PC-3 (cell line): Measurements from ENCODE around the gene ABHD1.

Experiments used
- EZH2 ChIP-seq: fragments of 300-600 bp; sonication (generic); IDR thresholded peaks from one replicate; pipeline ENCODE4 v1.6.1; 2017; ENCODE audit warnings: antibody characterized with exemption, mild to moderate bottlenecking, low read length; ENCODE audit not compliant: unreplicated experiment
- TF ChIP-seq, protein P1 (sequence below): fragments of 300-600 bp; sonication (generic); conservative IDR thresholded peaks from 2 replicates; pipeline ENCODE4 v1.5.1; 2017; ENCODE audit warnings: antibody characterized with exemption, low read depth, mild to moderate bottlenecking, low read length

DNA sequence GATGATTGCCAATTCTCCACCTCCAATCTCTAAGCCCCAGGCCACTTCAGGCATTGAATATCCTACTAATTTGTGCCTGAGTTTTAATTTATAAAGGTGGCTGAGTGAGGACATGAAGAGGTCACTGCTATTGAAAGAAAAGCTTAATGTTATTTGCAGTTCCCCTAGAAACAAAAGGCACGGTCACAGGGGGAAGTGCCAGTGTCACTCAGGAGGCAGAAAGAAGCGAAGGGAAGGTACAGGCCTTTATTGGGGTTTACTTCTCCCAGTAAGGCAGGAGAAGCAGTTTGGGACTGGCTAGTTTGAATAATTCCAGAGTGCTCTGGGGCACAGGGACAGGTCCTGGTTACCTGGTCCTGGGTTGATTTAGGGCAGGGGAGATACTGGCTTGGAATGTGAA lies 1.7 kb upstream of the ABHD1 start:
- TF ChIP-seq, protein P1, sequence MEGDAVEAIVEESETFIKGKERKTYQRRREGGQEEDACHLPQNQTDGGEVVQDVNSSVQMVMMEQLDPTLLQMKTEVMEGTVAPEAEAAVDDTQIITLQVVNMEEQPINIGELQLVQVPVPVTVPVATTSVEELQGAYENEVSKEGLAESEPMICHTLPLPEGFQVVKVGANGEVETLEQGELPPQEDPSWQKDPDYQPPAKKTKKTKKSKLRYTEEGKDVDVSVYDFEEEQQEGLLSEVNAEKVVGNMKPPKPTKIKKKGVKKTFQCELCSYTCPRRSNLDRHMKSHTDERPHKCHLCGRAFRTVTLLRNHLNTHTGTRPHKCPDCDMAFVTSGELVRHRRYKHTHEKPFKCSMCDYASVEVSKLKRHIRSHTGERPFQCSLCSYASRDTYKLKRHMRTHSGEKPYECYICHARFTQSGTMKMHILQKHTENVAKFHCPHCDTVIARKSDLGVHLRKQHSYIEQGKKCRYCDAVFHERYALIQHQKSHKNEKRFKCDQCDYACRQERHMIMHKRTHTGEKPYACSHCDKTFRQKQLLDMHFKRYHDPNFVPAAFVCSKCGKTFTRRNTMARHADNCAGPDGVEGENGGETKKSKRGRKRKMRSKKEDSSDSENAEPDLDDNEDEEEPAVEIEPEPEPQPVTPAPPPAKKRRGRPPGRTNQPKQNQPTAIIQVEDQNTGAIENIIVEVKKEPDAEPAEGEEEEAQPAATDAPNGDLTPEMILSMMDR = no peak
- TF ChIP-seq EZH2 = no peak
